Smooth muscle cell (in vitro differentiated cells): ENCODE measurements around the gene TMA7. TPM values are rescaled to one million over a fixed set of nuclear protein-coding genes. Genes with fewer than 3 reads are reported as not detected.

Source experiments
- DNase-seq: peaks from one replicate; lab custom pipeline; 2025; ENCODE audit not compliant: unreplicated experiment; lab: John Stamatoyannopoulos, UW
- H2AFZ ChIP-seq: fragments of 200-600 bp; sonication (generic); 2 replicates; pipeline ENCODE4 v1.6.0; 2016; ENCODE audit warnings: antibody characterized with exemption, low read depth, mild to moderate bottlenecking
- H3F3A ChIP-seq: fragments of 200-600 bp; sonication (generic); 2 replicates; pipeline ENCODE4 v1.6.0; 2017; ENCODE audit warnings: antibody characterized with exemption, low read depth
- H3K27ac ChIP-seq: fragments of 200-600 bp; sonication (generic); 2 replicates; pipeline ENCODE4 v1.5.1; 2016; ENCODE audit warnings: low read depth, mild to moderate bottlenecking
- H3K27me3 ChIP-seq: fragments of 200-600 bp; sonication (generic); 2 replicates; pipeline ENCODE4 v1.6.1; 2016; ENCODE audit warnings: low read depth, mild to moderate bottlenecking
- H3K36me3 ChIP-seq: fragments of 200-600 bp; sonication (generic); 2 replicates; pipeline ENCODE4 v1.5.1; 2016; ENCODE audit warnings: low read depth
- H3K4me1 ChIP-seq: fragments of 200-600 bp; sonication (generic); 2 replicates; pipeline ENCODE4 v1.5.1; 2016; ENCODE audit warnings: low read depth
- H3K4me2 ChIP-seq: fragments of 200-600 bp; sonication (generic); 2 replicates; pipeline ENCODE4 v1.6.0; 2016; ENCODE audit warnings: mild to moderate bottlenecking
- H3K4me3 ChIP-seq: fragments of 200-600 bp; sonication (generic); 2 replicates; pipeline ENCODE4 v1.5.1; 2016; ENCODE audit warnings: mild to moderate bottlenecking
- H3K79me2 ChIP-seq: fragments of 200-600 bp; sonication (generic); 2 replicates; pipeline ENCODE4 v1.6.0; 2016; ENCODE audit warnings: low read depth, mild to moderate bottlenecking
- H3K9ac ChIP-seq: fragments of 200-600 bp; sonication (generic); 2 replicates; pipeline ENCODE4 v1.6.0; 2016; ENCODE audit warnings: low read depth
- H3K9me3 ChIP-seq: fragments of 200-600 bp; sonication (generic); replicated peaks from 2 replicates; pipeline ENCODE4 v1.5.1; 2016; ENCODE audit warnings: low read depth
- H4K20me1 ChIP-seq: fragments of 200-600 bp; sonication (generic); 2 replicates; pipeline ENCODE4 v1.6.0; 2016; ENCODE audit warnings: low read depth
- WGBS: methylation state at CpG from one replicate; pipeline ENCODE4 v1.1.7; 2016; ENCODE audit warnings: low lambda C conversion rate; 5-methylcytosine and 5-hydroxymethylcytosine counted together
- polyA plus RNA-seq: library from polyadenylated mRNA; unstranded; fragments of >200 nt; fragmentation: Nextera tagmentation; extraction: Ambion mirVana; gene quantifications from 2 replicates; pipeline ENCODE4 v1.2.1, GENCODE V29; 2016
- total RNA-seq: library from RNA; depleted of rRNA; stranded (reverse); fragments of >200 nt; gene quantifications from 2 replicates; pipeline ENCODE4 v1.2.3, GENCODE V29; 2014
- TF ChIP-seq, protein P1 (sequence below): fragments of 200-600 bp; sonication (generic); IDR thresholded peaks from 2 replicates; pipeline ENCODE4 v1.5.1; 2017; ENCODE audit warnings: borderline replicate concordance, mild to moderate bottlenecking, antibody characterized with exemption; ENCODE audit not compliant: insufficient read depth, poor library complexity, severe bottlenecking

TMA7 gene
- total and polyA plus RNA-seq, 2 experiments from 2014 or later, result 343 to 491 TPM

DNA sequence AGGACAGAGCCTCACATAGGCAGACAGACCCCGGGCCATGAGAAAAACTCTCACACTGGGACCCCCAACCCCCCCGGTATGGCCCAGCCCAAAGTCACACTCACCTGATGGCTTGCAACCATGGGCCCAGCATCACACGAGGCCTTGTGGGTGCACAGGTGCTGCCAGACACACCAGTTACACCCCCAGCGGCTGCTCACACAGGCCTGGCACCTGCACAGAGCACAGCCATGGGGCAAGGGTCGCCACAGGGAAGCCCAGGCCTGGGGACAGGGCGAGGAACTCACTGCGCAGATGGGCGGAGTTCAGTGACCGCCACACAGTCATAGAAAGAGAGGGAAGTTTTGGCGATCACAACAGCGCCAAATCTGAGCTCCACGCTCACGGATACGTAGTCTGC is 19.5 kb upstream of the TMA7 start:
- H3F3A ChIP-seq, result no peaks in the 10 kb centered on the region
- no peaks in the 10 kb centered on the region for H3K27me3 ChIP-seq
- no peaks in the 10 kb centered on the region for H3K9me3 ChIP-seq
- peaks cover 5% of the 10 kb centered on the region for H3K79me2 ChIP-seq
- H3K36me3 ChIP-seq, result no peaks in the 10 kb centered on the region
- H4K20me1 ChIP-seq, result peaks cover 60% of the 10 kb centered on the region
- TF ChIP-seq, protein P1, sequence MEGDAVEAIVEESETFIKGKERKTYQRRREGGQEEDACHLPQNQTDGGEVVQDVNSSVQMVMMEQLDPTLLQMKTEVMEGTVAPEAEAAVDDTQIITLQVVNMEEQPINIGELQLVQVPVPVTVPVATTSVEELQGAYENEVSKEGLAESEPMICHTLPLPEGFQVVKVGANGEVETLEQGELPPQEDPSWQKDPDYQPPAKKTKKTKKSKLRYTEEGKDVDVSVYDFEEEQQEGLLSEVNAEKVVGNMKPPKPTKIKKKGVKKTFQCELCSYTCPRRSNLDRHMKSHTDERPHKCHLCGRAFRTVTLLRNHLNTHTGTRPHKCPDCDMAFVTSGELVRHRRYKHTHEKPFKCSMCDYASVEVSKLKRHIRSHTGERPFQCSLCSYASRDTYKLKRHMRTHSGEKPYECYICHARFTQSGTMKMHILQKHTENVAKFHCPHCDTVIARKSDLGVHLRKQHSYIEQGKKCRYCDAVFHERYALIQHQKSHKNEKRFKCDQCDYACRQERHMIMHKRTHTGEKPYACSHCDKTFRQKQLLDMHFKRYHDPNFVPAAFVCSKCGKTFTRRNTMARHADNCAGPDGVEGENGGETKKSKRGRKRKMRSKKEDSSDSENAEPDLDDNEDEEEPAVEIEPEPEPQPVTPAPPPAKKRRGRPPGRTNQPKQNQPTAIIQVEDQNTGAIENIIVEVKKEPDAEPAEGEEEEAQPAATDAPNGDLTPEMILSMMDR, result no peak
- WGBS, result 98% methylated on average over 14 of the region's 14 CpGs
- no peaks in the 10 kb centered on the region for H3K4me1 ChIP-seq
- no peak for DNase-seq
- H3K4me2 ChIP-seq, result no peak overlapping the region
- no peak overlapping the region for H3K4me3 ChIP-seq
- no peak overlapping the region for H2AFZ ChIP-seq
- no peak overlapping the region for H3K27ac ChIP-seq
- H3K9ac ChIP-seq, result no peak overlapping the region

DNA sequence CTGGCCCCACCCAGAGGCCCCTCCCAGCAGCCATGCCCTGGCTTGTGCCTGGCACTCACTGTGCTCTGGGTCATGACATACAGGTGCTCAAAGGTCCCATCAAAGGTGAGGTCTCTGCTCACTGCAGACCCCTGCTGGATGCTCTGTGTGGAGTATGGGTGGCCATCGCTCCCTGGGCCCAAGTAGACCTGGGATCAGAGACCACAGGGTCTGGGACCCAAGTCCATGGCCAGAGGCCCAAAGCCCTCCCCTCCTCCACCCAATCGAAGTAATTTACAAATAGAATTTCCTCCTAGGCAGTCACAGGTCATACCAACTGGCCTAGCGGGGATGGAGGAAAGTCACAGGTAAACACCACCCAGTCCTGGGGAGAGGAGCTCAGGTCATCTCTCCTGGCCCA is 17.8 kb upstream of the TMA7 start:
- Histone ChIP-seq H3K9ac (no peak overlapping the region), H3K36me3 (no peaks in the 10 kb centered on the region), H3K4me1 (peaks cover 9% of the 10 kb centered on the region), H2AFZ (no peak overlapping the region), H3K4me2 (no peak overlapping the region), H3K4me3 (no peak overlapping the region), H3K9me3 (no peaks in the 10 kb centered on the region), H3K27ac (no peak overlapping the region), H3K79me2 (peaks cover 14% of the 10 kb centered on the region), H3K27me3 (no peaks in the 10 kb centered on the region), H3F3A (no peaks in the 10 kb centered on the region), H4K20me1 (peaks cover 75% of the 10 kb centered on the region)
- DNase-seq, result no peak
- WGBS, result 95% methylated on average over 3 of the region's 3 CpGs
- TF ChIP-seq, protein P1, result no peak

DNA sequence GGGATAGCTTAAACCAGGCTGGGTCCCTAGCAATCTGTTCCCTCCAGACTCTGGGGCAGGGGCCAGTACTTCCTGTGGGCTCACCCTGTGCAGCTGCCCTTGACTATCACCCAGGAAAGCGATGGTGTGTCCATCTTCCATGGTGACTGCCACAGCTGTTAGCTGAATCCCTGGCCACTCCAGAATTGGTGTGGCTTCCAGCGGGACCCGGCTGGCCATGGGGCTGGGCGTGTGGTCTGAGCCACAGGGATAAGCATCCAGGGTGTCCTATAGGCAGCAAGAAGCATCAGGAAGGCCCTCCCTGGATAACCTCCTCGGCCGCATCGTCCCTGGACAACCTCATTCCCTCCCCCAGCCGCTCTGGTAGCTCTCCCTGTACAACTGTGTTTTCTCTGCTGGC is 17.4 kb upstream of the TMA7 start:
- Histone ChIP-seq H3K27ac (no peak overlapping the region), H3K9me3 (no peaks in the 10 kb centered on the region), H3K36me3 (no peaks in the 10 kb centered on the region), H3K9ac (no peak overlapping the region), H3K4me3 (no peak overlapping the region), H3K4me1 (peaks cover 9% of the 10 kb centered on the region), H4K20me1 (peaks cover 79% of the 10 kb centered on the region), H2AFZ (no peak overlapping the region), H3K4me2 (no peak overlapping the region), H3K27me3 (no peaks in the 10 kb centered on the region), H3K79me2 (peaks cover 18% of the 10 kb centered on the region), H3F3A (no peaks in the 10 kb centered on the region)
- DNase-seq, result no peak
- TF ChIP-seq, protein P1, result no peak
- 97% methylated on average over 8 of the region's 8 CpGs for WGBS

DNA sequence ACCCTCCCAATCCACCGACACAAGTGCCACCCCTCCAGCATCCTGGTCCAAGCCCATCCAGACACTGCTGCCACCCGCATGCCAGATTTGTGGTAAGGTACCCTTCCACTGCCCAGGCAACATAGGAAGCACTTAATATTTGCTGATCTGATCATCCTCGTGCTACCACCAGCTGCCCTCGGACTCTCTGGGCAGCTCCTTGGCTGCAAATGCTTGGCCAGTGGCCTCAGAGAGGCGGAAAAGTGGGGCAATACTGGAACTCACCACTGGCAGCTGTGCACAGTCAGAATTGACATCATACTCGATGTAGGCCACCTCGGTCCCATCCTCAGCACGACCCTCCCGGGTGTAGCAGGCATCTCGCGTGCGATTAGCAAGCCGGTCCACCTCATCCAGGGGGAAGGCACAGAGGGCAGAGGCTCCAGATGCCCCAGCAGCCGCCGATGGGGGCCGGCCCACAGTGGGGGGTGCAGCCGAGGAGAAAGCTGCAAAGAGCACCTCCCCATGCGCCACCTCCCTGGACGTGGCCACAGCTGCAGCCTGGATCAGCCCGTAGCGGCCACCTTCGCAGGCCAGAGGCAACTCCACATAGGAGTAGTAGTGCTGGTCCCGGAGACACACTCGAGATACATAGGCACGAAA is 16.7 kb upstream of the TMA7 start:
- no peak overlapping the region for H3K4me3 ChIP-seq
- H3K9ac ChIP-seq, result no peak overlapping the region
- no peaks in the 10 kb centered on the region for H3K9me3 ChIP-seq
- H3K27ac ChIP-seq, result no peak overlapping the region
- TF ChIP-seq, protein P1, result no peak
- H3K4me1 ChIP-seq, result peaks cover 11% of the 10 kb centered on the region
- no peak overlapping the region for H2AFZ ChIP-seq
- DNase-seq, result no peak
- peaks cover 84% of the 10 kb centered on the region for H4K20me1 ChIP-seq
- no peaks in the 10 kb centered on the region for H3F3A ChIP-seq
- WGBS, result 96% methylated on average over 25 of the region's 25 CpGs
- H3K27me3 ChIP-seq, result no peaks in the 10 kb centered on the region
- no peaks in the 10 kb centered on the region for H3K36me3 ChIP-seq
- H3K4me2 ChIP-seq, result no peak overlapping the region
- peaks cover 25% of the 10 kb centered on the region for H3K79me2 ChIP-seq
